Skeletal muscle tissue (tissue), 4 donors: Measurements from ENCODE around the gene JAKMIP1. TPM values are rescaled to one million over a fixed set of nuclear protein-coding genes. Genes with fewer than 3 reads are reported as not detected.
A peak's percentile ranks its signal among the peaks of the same experiment; 100 is the strongest.

Source experiments
- H3K27ac ChIP-seq: one replicate; pipeline ENCODE4 v1.7.0; 2013; ENCODE audit warnings: mild to moderate bottlenecking, low read depth, low read length, inconsistent platforms
- H3K27me3 ChIP-seq, 3 donors: one replicate each; pipeline ENCODE4 v1.7.0; 2013; ENCODE audit warnings: low read length in 3 of 3; ENCODE audit not compliant: control insufficient read depth in 3 of 3, insufficient read depth in 3 of 3
- H3K36me3 ChIP-seq, 3 donors: one replicate each; pipeline ENCODE4 v1.7.0; 2013; ENCODE audit warnings: low read length in 3 of 3; ENCODE audit not compliant: control insufficient read depth in 3 of 3, insufficient read depth in 3 of 3
- H3K4me1 ChIP-seq, 3 donors: one replicate each; pipeline ENCODE4 v1.7.0; 2013; ENCODE audit warnings: low read length in 3 of 3, mild to moderate bottlenecking in 3 of 3; ENCODE audit not compliant: control insufficient read depth in 3 of 3, insufficient read depth in 3 of 3
- H3K4me3 ChIP-seq, 3 donors: one replicate each; pipeline ENCODE4 v1.7.0; 2013; ENCODE audit warnings: low read length in 3 of 3
- H3K9ac ChIP-seq, 3 donors: one replicate each; pipeline ENCODE4 v1.7.0; 2013; ENCODE audit warnings: low read length in 3 of 3, mild to moderate bottlenecking in 3 of 3, moderate library complexity in 2 of 3, low read depth in 1 of 3
- H3K9me3 ChIP-seq, 3 donors: one replicate each; pipeline ENCODE4 v1.7.0; 2013; ENCODE audit warnings: low read length in 3 of 3; ENCODE audit not compliant: control insufficient read depth in 3 of 3
- total RNA-seq: library from RNA; depleted of rRNA; stranded (reverse); fragments of >200 nt; gene quantifications from one replicate; pipeline ENCODE4 v1.2.3, GENCODE V29; 2014
- donor health status: Osteomylitis.

JAKMIP1 gene
- not detected for total RNA-seq

- H3K27ac ChIP-seq, result no peak within 1 kb of the TSS
- H3K9ac ChIP-seq, result no peak within 1 kb of the TSS
- no peaks in the 10 kb centered on the region for H3K36me3 ChIP-seq
- H3K9me3 ChIP-seq, result peaks cover 0 to 3% (median 0%) of the 10 kb centered on the region in 3 donors
- H3K27me3 ChIP-seq, result peaks cover 47 to 54% (median 53%) of the 10 kb centered on the region in 3 donors
- H3K4me3 ChIP-seq, result peak within 1 kb of the TSS in 1 of 3 donors; percentile 49
- H3K4me1 ChIP-seq, result peaks cover 3 to 10% (median 10%) of the 10 kb centered on the region in 3 donors
Observed at GRCh38 chr4:6200011-6200921, at the start of gene JAKMIP1. Gene JAKMIP1, minus strand, starts transcription at chr4:6200549. Its CDS starts 87,699 bp downstream, at chr4:6112850.

GRCh38 chr4:6248394-6248793 lies 48.0 kb upstream of the JAKMIP1 start:
- Histone ChIP-seq H3K27ac (no peak overlapping the region), H3K36me3 (no peaks in the 10 kb centered on the region), H3K9me3 (peaks cover 0 to 3% (median 2%) of the 10 kb centered on the region in 3 donors), H3K27me3 (peaks cover 45 to 53% (median 47%) of the 10 kb centered on the region in 3 donors), H3K4me1 (no peaks in the 10 kb centered on the region), H3K4me3 (no peak overlapping the region), H3K9ac (no peak overlapping the region)

- Histone ChIP-seq H3K4me1 (no peaks in the 10 kb centered on the region), H3K36me3 (no peaks in the 10 kb centered on the region), H3K27me3 (peaks cover 57 to 68% (median 59%) of the 10 kb centered on the region in 3 donors), H3K9me3 (peaks cover 0 to 3% (median 2%) of the 10 kb centered on the region in 3 donors), H3K4me3 (no peak overlapping the region), H3K27ac (no peak overlapping the region), H3K9ac (no peak overlapping the region)
Observed at GRCh38 chr4:6246170-6246634, 45.9 kb upstream of the JAKMIP1 start.

GRCh38 chr4:6245246-6246169 lies 45.2 kb upstream of the JAKMIP1 start:
- Histone ChIP-seq H3K27ac (no peak overlapping the region), H3K9me3 (peaks cover 0 to 3% (median 2%) of the 10 kb centered on the region in 3 donors), H3K4me1 (no peaks in the 10 kb centered on the region), H3K4me3 (peak overlapping the region in 2 of 3 donors; percentile 31 to 45), H3K9ac (no peak overlapping the region), H3K27me3 (peaks cover 57 to 71% (median 59%) of the 10 kb centered on the region in 3 donors), H3K36me3 (no peaks in the 10 kb centered on the region)

GRCh38 chr4:6242271-6243029 lies 42.1 kb upstream of the JAKMIP1 start:
- Histone ChIP-seq H3K9ac (no peak overlapping the region), H3K4me3 (no peak overlapping the region)

GRCh38 chr4:6241062-6241845 lies 40.9 kb upstream of the JAKMIP1 start:
- H3K9me3 ChIP-seq, result peaks cover 0 to 3% (median 2%) of the 10 kb centered on the region in 3 donors
- peaks cover 41 to 57% (median 45%) of the 10 kb centered on the region in 3 donors for H3K27me3 ChIP-seq
- no peak overlapping the region for H3K27ac ChIP-seq
- no peak overlapping the region for H3K4me3 ChIP-seq
- no peaks in the 10 kb centered on the region for H3K4me1 ChIP-seq
- no peaks in the 10 kb centered on the region for H3K36me3 ChIP-seq
- no peak overlapping the region for H3K9ac ChIP-seq

More at GRCh38 chr4:6242271-6243029, 42.1 kb upstream of the JAKMIP1 start:
- H3K4me1 ChIP-seq, result no peaks in the 10 kb centered on the region
- H3K9me3 ChIP-seq, result peaks cover 0 to 3% (median 2%) of the 10 kb centered on the region in 3 donors
- H3K36me3 ChIP-seq, result no peaks in the 10 kb centered on the region
- H3K27ac ChIP-seq, result no peak overlapping the region
- peaks cover 47 to 63% (median 52%) of the 10 kb centered on the region in 3 donors for H3K27me3 ChIP-seq

- Histone ChIP-seq H3K27me3 (peaks cover 28 to 53% (median 34%) of the 10 kb centered on the region in 3 donors), H3K4me3 (no peak overlapping the region), H3K4me1 (no peaks in the 10 kb centered on the region), H3K9me3 (peaks cover 0 to 3% (median 2%) of the 10 kb centered on the region in 3 donors), H3K9ac (no peak overlapping the region), H3K36me3 (no peaks in the 10 kb centered on the region), H3K27ac (no peak overlapping the region)
Observed at GRCh38 chr4:6239968-6240367, 39.6 kb upstream of the JAKMIP1 start.

- H3K4me3 ChIP-seq, result no peak overlapping the region
- peaks cover 27 to 52% (median 33%) of the 10 kb centered on the region in 3 donors for H3K27me3 ChIP-seq
- no peak overlapping the region for H3K9ac ChIP-seq
- H3K4me1 ChIP-seq, result no peaks in the 10 kb centered on the region
- H3K36me3 ChIP-seq, result no peaks in the 10 kb centered on the region
- peaks cover 0 to 3% (median 0%) of the 10 kb centered on the region in 3 donors for H3K9me3 ChIP-seq
- no peak overlapping the region for H3K27ac ChIP-seq
Observed at GRCh38 chr4:6239486-6239885, 39.1 kb upstream of the JAKMIP1 start.
